ENCODE data around the gene RPTN. TPM values are rescaled to one million over a fixed set of nuclear protein-coding genes. Genes with fewer than 3 reads are reported as not detected.
A peak's percentile ranks its signal among the peaks of the same experiment; 100 is the strongest.

Gene RPTN
- total and polyA plus RNA-seq, 2 experiments from 2014 or later = not detected

- H3K36me3 ChIP-seq (ENCODE audit: insufficient read depth) = no peaks in the 10 kb centered on the region
- peaks cover 89% of the 10 kb centered on the region for H3K27me3 ChIP-seq (ENCODE audit: insufficient read depth)
- no peaks in the 10 kb centered on the region for H4K20me1 ChIP-seq (replicated peaks; ENCODE audit: insufficient read depth)
- Mint-ChIP-seq H3K36me3 (ENCODE audit: low read depth) (peaks cover 4% of the 10 kb centered on the region; the same call in 1 of the 3 replicates), H3K27me3 (ENCODE audit: insufficient read depth, low read depth, poor library complexity) (peaks cover 3% of the 10 kb centered on the region), H3K27ac (no peak overlapping the region), H3K4me1 (peaks cover 8% of the 10 kb centered on the region; the same call in 2 of the 3 replicates), H3K9me3 (no peaks in the 10 kb centered on the region; the same call in 2 of the 3 replicates), H3K4me3 (no peak overlapping the region; the same call in 2 of the 3 replicates)
- peaks cover 5% of the 10 kb centered on the region; the same call in 1 of the 2 replicates for H3K4me1 ChIP-seq (ENCODE audit: insufficient read depth)
- peak overlapping the region; percentile 88 for H3K4me2 ChIP-seq
- TF ChIP-seq, protein P1, sequence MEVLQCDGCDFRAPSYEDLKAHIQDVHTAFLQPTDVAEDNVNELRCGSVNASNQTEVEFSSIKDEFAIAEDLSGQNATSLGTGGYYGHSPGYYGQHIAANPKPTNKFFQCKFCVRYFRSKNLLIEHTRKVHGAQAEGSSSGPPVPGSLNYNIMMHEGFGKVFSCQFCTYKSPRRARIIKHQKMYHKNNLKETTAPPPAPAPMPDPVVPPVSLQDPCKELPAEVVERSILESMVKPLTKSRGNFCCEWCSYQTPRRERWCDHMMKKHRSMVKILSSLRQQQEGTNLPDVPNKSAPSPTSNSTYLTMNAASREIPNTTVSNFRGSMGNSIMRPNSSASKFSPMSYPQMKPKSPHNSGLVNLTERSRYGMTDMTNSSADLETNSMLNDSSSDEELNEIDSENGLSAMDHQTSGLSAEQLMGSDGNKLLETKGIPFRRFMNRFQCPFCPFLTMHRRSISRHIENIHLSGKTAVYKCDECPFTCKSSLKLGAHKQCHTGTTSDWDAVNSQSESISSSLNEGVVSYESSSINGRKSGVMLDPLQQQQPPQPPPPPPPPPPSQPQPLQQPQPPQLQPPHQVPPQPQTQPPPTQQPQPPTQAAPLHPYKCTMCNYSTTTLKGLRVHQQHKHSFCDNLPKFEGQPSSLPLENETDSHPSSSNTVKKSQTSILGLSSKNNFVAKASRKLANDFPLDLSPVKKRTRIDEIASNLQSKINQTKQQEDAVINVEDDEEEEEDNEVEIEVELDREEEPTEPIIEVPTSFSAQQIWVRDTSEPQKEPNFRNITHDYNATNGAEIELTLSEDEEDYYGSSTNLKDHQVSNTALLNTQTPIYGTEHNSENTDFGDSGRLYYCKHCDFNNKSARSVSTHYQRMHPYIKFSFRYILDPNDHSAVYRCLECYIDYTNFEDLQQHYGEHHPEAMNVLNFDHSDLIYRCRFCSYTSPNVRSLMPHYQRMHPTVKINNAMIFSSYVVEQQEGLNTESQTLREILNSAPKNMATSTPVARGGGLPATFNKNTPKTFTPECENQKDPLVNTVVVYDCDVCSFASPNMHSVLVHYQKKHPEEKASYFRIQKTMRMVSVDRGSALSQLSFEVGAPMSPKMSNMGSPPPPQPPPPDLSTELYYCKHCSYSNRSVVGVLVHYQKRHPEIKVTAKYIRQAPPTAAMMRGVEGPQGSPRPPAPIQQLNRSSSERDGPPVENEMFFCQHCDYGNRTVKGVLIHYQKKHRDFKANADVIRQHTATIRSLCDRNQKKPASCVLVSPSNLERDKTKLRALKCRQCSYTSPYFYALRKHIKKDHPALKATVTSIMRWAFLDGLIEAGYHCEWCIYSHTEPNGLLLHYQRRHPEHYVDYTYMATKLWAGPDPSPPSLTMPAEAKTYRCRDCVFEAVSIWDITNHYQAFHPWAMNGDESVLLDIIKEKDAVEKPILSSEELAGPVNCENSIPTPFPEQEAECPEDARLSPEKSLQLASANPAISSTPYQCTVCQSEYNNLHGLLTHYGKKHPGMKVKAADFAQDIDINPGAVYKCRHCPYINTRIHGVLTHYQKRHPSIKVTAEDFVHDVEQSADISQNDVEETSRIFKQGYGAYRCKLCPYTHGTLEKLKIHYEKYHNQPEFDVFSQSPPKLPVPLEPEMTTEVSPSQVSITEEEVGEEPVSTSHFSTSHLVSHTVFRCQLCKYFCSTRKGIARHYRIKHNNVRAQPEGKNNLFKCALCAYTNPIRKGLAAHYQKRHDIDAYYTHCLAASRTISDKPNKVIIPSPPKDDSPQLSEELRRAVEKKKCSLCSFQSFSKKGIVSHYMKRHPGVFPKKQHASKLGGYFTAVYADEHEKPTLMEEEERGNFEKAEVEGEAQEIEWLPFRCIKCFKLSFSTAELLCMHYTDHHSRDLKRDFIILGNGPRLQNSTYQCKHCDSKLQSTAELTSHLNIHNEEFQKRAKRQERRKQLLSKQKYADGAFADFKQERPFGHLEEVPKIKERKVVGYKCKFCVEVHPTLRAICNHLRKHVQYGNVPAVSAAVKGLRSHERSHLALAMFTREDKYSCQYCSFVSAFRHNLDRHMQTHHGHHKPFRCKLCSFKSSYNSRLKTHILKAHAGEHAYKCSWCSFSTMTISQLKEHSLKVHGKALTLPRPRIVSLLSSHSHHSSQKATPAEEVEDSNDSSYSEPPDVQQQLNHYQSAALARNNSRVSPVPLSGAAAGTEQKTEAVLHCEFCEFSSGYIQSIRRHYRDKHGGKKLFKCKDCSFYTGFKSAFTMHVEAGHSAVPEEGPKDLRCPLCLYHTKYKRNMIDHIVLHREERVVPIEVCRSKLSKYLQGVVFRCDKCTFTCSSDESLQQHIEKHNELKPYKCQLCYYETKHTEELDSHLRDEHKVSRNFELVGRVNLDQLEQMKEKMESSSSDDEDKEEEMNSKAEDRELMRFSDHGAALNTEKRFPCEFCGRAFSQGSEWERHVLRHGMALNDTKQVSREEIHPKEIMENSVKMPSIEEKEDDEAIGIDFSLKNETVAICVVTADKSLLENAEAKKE (CRISPR knock-in tag; IDR thresholded peaks at IDR 0.05) = no peak
- no peak for TF ChIP-seq JUNB (IDR thresholded peaks at IDR 0.05; ENCODE audit: unreplicated experiment)
- peak; percentile 74 for TF ChIP-seq EZH2 (IDR thresholded peaks at IDR 0.05; ENCODE audit: low read depth, unreplicated experiment)
- no peak for TF ChIP-seq ZNF331 (CRISPR knock-in tag; IDR thresholded peaks at IDR 0.05; ENCODE audit: low read depth)
- TF ChIP-seq STAT1 (IDR thresholded peaks at IDR 0.05; ENCODE audit: unreplicated experiment) = no peak
- no peak for TF ChIP-seq ZNF114 (CRISPR knock-in tag; IDR thresholded peaks at IDR 0.05)
- no peak for TF ChIP-seq POLR2AphosphoS5 (IDR thresholded peaks at IDR 0.05; ENCODE audit: low read depth)
- TF ChIP-seq NANOG (IDR thresholded peaks at IDR 0.05; ENCODE audit: borderline replicate concordance) = no peak
- TF ChIP-seq EZH2phosphoT487 (IDR thresholded peaks at IDR 0.05; ENCODE audit: unreplicated experiment) = peak; percentile 58
- TF ChIP-seq ETS1 (IDR thresholded peaks at IDR 0.05) = no peak
- TF ChIP-seq, protein P2, sequence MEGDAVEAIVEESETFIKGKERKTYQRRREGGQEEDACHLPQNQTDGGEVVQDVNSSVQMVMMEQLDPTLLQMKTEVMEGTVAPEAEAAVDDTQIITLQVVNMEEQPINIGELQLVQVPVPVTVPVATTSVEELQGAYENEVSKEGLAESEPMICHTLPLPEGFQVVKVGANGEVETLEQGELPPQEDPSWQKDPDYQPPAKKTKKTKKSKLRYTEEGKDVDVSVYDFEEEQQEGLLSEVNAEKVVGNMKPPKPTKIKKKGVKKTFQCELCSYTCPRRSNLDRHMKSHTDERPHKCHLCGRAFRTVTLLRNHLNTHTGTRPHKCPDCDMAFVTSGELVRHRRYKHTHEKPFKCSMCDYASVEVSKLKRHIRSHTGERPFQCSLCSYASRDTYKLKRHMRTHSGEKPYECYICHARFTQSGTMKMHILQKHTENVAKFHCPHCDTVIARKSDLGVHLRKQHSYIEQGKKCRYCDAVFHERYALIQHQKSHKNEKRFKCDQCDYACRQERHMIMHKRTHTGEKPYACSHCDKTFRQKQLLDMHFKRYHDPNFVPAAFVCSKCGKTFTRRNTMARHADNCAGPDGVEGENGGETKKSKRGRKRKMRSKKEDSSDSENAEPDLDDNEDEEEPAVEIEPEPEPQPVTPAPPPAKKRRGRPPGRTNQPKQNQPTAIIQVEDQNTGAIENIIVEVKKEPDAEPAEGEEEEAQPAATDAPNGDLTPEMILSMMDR (conservative IDR thresholded peaks at IDR 0.05; ENCODE audit: low read depth in 2 of 2) = no peak; a peak in 2 of 4 replicates
- no peak for TF ChIP-seq CREB1 (CRISPR knock-in tag; IDR thresholded peaks at IDR 0.05; ENCODE audit: low read depth)
- TF ChIP-seq REST (IDR thresholded peaks at IDR 0.05; ENCODE audit: unreplicated experiment) = no peak
- no peak overlapping the region for H3K27ac ChIP-seq (ENCODE audit: low read depth)
- peak overlapping the region; percentile 80 for H2AFZ ChIP-seq
- ATAC-seq (peak; percentile 12), DNase-seq (ENCODE audit: low spot score) (peak; percentile 56)
- peaks cover 43% of the 10 kb centered on the region for H3F3A ChIP-seq (replicated peaks; ENCODE audit: low read depth)
- peak overlapping the region; percentile 59 for H3K4me3 ChIP-seq
- no peaks in the 10 kb centered on the region for H3K9me2 ChIP-seq (ENCODE audit: insufficient read depth)
- H3K79me2 ChIP-seq (replicated peaks; ENCODE audit: insufficient read depth) = no peaks in the 10 kb centered on the region
These were observed 51.7 kb downstream of the RPTN start for GRCh38 chr1:152107031-152107983.

Measured in GM23338 (cell line).